K562 (cell line): ENCODE results near the gene ATOSA. TPM values are rescaled to one million over a fixed set of nuclear protein-coding genes. Genes with fewer than 3 reads are reported as not detected.

Experiments used
- ATAC-seq: fragments of 200-7000 bp; cut with Tn5 transposase; 3 replicates; pipeline ENCODE4 v1.9.1; 2020; ENCODE audit warnings: moderate library complexity
- BruUV-seq: library from RNA; stranded (reverse); fragments of 400-500 nt; replicated peaks from 2 replicates; lab custom pipeline; 2021; lab: Mats Ljungman, UMichigan
- CTCF ChIA-PET: fragments of 300-600 bp; formaldehyde crosslinking; extraction: SDS; loops from one replicate; lab custom pipeline; 2021; ENCODE audit warnings: low intra/inter-chr PET ratio; lab: Yijun Ruan, JAX
- POLR2A ChIA-PET: fragments of 300-600, 350-650 bp; sonication (Branson Sonifier 250); formaldehyde crosslinking; extraction: SDS; loops from one replicate; lab custom pipeline; 2021; ENCODE audit warnings: antibody characterized with exemption, inconsistent platforms; lab: Yijun Ruan, JAX
- DNase-seq, 4 experiments: peaks; one replicate each; pipeline versions ENCODE4 v3.0.0 to v3.0.0-alpha.2; 2011 to 2018; ENCODE audit warnings: low spot score in 3 of 4, mixed read lengths in 3 of 4; ENCODE audit errors: extremely low read depth in 1 of 4
- FAIRE-seq: peaks from 2 replicates; lab custom pipeline; 2011; peaks lifted over from hg19 to GRCh38; lab: Jason Lieb, UNC
- H2AFZ ChIP-seq: 2 replicates; pipeline ENCODE4 v1.6.0; 2011; ENCODE audit warnings: low read depth, low read length, control low read depth, inconsistent platforms
- H3K27ac ChIP-seq: fragments of 200-600 bp; 3 replicates; pipeline ENCODE4 v1.8.0; 2011; ENCODE audit warnings: low read depth, mild to moderate bottlenecking, control low read depth, inconsistent platforms, low read length, moderate library complexity, mixed read lengths; ENCODE audit errors: extremely low read depth
- H3K27me3 ChIP-seq, 2 experiments: fragments of 300-600 bp in 1 of 2; 2 replicates in 1 of 2; 3 replicates in 1 of 2; pipeline versions ENCODE4 v1.6.0 to v1.8.0; 2011; ENCODE audit warnings: inconsistent platforms in 2 of 2, low read length in 2 of 2, mild to moderate bottlenecking in 1 of 2, mixed read lengths in 1 of 2, moderate library complexity in 1 of 2; ENCODE audit not compliant: control insufficient read depth in 2 of 2, insufficient read depth in 2 of 2
- H3K36me3 ChIP-seq: fragments of 300-600 bp; 3 replicates; pipeline ENCODE4 v1.8.0; 2011; ENCODE audit warnings: mild to moderate bottlenecking, low read length, inconsistent platforms; ENCODE audit not compliant: control insufficient read depth, insufficient read depth
- H3K4me1 ChIP-seq, 2 experiments: fragments of 200-600 bp in 1 of 2; replicated peaks in 1 of 2; 2 replicates in 1 of 2; 3 replicates in 1 of 2; pipeline versions ENCODE4 v1.5.1 to v1.8.0; 2011; ENCODE audit warnings: inconsistent platforms in 2 of 2, low read length in 2 of 2, mild to moderate bottlenecking in 1 of 2, mixed read lengths in 1 of 2, moderate library complexity in 1 of 2; ENCODE audit not compliant: control insufficient read depth in 2 of 2, insufficient read depth in 2 of 2
- H3K4me2 ChIP-seq: 2 replicates; pipeline ENCODE4 v1.6.1; 2011; ENCODE audit warnings: low read length, control low read depth, inconsistent platforms, mixed read lengths; ENCODE audit not compliant: insufficient read depth
- H3K4me3 ChIP-seq: fragments of 200-600 bp; sonication (generic), shearing (Covaris generic); 2 replicates; pipeline ENCODE4 v1.5.1; 2016; ENCODE audit warnings: control low read depth, inconsistent platforms
- H3K79me2 ChIP-seq: fragments of 200-600 bp; 3 replicates; pipeline ENCODE4 v1.8.0; 2011; ENCODE audit warnings: low read length, inconsistent platforms; ENCODE audit not compliant: control insufficient read depth, insufficient read depth
- H3K9ac ChIP-seq, 2 experiments: 2 replicates each; pipeline versions ENCODE4 v1.6.0 to v1.6.1; 2011; ENCODE audit warnings: low read depth in 2 of 2, low read length in 2 of 2, control low read depth in 1 of 2, inconsistent platforms in 1 of 2, mild to moderate bottlenecking in 1 of 2, mixed read lengths in 1 of 2; ENCODE audit not compliant: insufficient read depth in 1 of 2
- H3K9me1 ChIP-seq: one replicate; pipeline ENCODE4 v1.6.0; 2011; ENCODE audit warnings: inconsistent platforms, mild to moderate bottlenecking, low read length, moderate library complexity; ENCODE audit not compliant: control insufficient read depth, insufficient read depth
- H3K9me3 ChIP-seq: replicated peaks from 2 replicates; pipeline ENCODE4 v1.5.1; 2011; ENCODE audit warnings: low read depth, low read length, inconsistent platforms; ENCODE audit not compliant: control insufficient read depth, insufficient read depth
- H4K20me1 ChIP-seq: replicated peaks from 2 replicates; pipeline ENCODE4 v1.6.1; 2011; ENCODE audit warnings: low read length, inconsistent platforms, mixed read lengths; ENCODE audit not compliant: control insufficient read depth, insufficient read depth
- HDAC8 ChIP-seq: fragments of 450-650 bp; IDR thresholded peaks from 2 replicates; pipeline ENCODE4 v1.6.1; 2016; ENCODE audit warnings: mild to moderate bottlenecking, missing genetic modification characterization, moderate library complexity, missing compliant biosample characterization
- HMGN3 ChIP-seq: IDR thresholded peaks from 2 replicates; pipeline ENCODE4 v1.6.1; 2011; ENCODE audit warnings: borderline replicate concordance, low read depth, mild to moderate bottlenecking, mixed read lengths, low read length; ENCODE audit not compliant: insufficient read length; ENCODE audit errors: extremely low read depth
- KAT2B ChIP-seq: IDR thresholded peaks from one replicate; pipeline ENCODE4 v1.6.1; 2012; ENCODE audit warnings: low read depth, mild to moderate bottlenecking, control low read depth, inconsistent platforms, low read length, moderate library complexity
- MEF2D ChIP-seq: conservative IDR thresholded peaks from 2 replicates; pipeline ENCODE4 v1.6.1; 2016; ENCODE audit warnings: low read depth, missing genetic modification characterization, missing compliant biosample characterization
- NCOA2 ChIP-seq, 2 experiments: fragments of 450-650 bp; IDR thresholded peaks; 2 replicates each; pipeline ENCODE4 v1.6.1; 2018; ENCODE audit warnings: mild to moderate bottlenecking in 2 of 2, moderate library complexity in 1 of 2; ENCODE audit not compliant: partially characterized antibody in 2 of 2
- TSC22D4 ChIP-seq: fragments of 450-650 bp; IDR thresholded peaks from 2 replicates; pipeline ENCODE4 v1.6.1; 2016; ENCODE audit warnings: missing genetic modification characterization, missing biosample characterization, control low read depth
- ZEB2 ChIP-seq: fragments of 450-650 bp; IDR thresholded peaks from 2 replicates; pipeline ENCODE4 v1.6.1; 2016
- WGBS: fragments of 100-300 bp; shearing (Covaris generic); methylation state at CpG from one replicate; pipeline ENCODE4 v1.1.6; 2016; ENCODE audit warnings: low coverage, mixed read lengths; ENCODE audit not compliant: insufficient coverage; ENCODE audit errors: missing lambda C conversion rate; 5-methylcytosine and 5-hydroxymethylcytosine counted together
- in situ Hi-C: fragments of 300-500 bp; cut with MboI; formaldehyde crosslinking; loops from 4 replicates; pipeline ENCODE4 v1.15.0; 2018; ENCODE audit warnings: inconsistent platforms, mixed read lengths
- intact Hi-C: fragments of 100-400 bp; cut with micrococcal nuclease; formaldehyde crosslinking; loops from 2 replicates; pipeline ENCODE4 v1.14.2; 2022
- polyA plus RNA-seq, 8 experiments: library from polyadenylated mRNA; depleted of rRNA in 4 of 8; stranded (reverse) in 5 of 8; unstranded in 3 of 8; fragments of >200 nt; fragmentation: Nextera tagmentation in 2 of 8; fragmentation: Illumina TruSeq in 1 of 8; extraction: Ambion mirVana in 2 of 8; extraction: Trizol in 1 of 8; gene quantifications; 2 replicates each; pipeline versions ENCODE4 v1.2.1 to v1.2.3, GENCODE V29; 2011 to 2014; ENCODE audit warnings: inconsistent platforms in 1 of 8, missing spikeins in 1 of 8
- total RNA-seq, 7 experiments: library from RNA; depleted of rRNA in 6 of 7; stranded (reverse); fragments of >200 nt in 6 of 7; fragmentation: Illumina TruSeq in 2 of 7; extraction: Trizol in 2 of 7; gene quantifications; 2 replicates each; pipeline versions ENCODE4 v1.2.1 to v1.2.3, GENCODE V29; 2011 to 2021; ENCODE audit warnings: low replicate concordance in 1 of 7
- TF ChIP-seq, protein P1 (sequence below): sonication (generic); formaldehyde crosslinking; IDR thresholded peaks from 2 replicates; pipeline ENCODE4 v1.8.0; 2023; ENCODE audit warnings: missing genetic modification reagents, mild to moderate bottlenecking, borderline replicate concordance
- TF ChIP-seq, protein P2 (sequence below): fragments of 450-650 bp; IDR thresholded peaks from 2 replicates; pipeline ENCODE4 v1.6.1; 2018; ENCODE audit not compliant: partially characterized antibody
- TF ChIP-seq, protein P3 (sequence below): fragments of 450-650 bp; formaldehyde crosslinking; conservative IDR thresholded peaks from 2 replicates; pipeline ENCODE4 v1.4.0; 2022; ENCODE audit warnings: mild to moderate bottlenecking, missing genetic modification characterization

ATOSA gene
- total and polyA plus RNA-seq, 9 of the 15 experiments (the other 6 are each of a cell fraction or from before 2014, with no cell fraction given), result 2.0 to 6.1 (median 3.9) TPM

DNA sequence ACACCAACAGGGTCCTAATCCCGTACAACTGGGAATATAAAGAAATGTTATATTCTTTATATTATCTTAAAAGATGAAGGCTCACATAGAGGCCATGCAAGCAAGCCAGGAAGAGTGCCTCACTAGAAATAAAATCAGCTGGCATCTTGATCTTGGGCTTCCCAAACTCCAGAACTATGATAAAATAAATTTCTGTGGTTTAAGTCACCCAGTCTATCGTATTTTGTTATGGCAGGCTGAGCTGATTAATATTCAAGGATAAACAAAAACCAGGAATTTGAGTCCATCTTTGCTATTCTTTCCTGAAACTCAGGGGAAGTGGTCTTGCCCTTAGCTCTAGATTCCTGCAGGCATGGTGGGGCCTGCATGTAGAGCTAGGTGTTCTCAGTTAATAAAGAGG lies 42.7 kb downstream of the ATOSA start (continued):
- TF ChIP-seq, protein P1, sequence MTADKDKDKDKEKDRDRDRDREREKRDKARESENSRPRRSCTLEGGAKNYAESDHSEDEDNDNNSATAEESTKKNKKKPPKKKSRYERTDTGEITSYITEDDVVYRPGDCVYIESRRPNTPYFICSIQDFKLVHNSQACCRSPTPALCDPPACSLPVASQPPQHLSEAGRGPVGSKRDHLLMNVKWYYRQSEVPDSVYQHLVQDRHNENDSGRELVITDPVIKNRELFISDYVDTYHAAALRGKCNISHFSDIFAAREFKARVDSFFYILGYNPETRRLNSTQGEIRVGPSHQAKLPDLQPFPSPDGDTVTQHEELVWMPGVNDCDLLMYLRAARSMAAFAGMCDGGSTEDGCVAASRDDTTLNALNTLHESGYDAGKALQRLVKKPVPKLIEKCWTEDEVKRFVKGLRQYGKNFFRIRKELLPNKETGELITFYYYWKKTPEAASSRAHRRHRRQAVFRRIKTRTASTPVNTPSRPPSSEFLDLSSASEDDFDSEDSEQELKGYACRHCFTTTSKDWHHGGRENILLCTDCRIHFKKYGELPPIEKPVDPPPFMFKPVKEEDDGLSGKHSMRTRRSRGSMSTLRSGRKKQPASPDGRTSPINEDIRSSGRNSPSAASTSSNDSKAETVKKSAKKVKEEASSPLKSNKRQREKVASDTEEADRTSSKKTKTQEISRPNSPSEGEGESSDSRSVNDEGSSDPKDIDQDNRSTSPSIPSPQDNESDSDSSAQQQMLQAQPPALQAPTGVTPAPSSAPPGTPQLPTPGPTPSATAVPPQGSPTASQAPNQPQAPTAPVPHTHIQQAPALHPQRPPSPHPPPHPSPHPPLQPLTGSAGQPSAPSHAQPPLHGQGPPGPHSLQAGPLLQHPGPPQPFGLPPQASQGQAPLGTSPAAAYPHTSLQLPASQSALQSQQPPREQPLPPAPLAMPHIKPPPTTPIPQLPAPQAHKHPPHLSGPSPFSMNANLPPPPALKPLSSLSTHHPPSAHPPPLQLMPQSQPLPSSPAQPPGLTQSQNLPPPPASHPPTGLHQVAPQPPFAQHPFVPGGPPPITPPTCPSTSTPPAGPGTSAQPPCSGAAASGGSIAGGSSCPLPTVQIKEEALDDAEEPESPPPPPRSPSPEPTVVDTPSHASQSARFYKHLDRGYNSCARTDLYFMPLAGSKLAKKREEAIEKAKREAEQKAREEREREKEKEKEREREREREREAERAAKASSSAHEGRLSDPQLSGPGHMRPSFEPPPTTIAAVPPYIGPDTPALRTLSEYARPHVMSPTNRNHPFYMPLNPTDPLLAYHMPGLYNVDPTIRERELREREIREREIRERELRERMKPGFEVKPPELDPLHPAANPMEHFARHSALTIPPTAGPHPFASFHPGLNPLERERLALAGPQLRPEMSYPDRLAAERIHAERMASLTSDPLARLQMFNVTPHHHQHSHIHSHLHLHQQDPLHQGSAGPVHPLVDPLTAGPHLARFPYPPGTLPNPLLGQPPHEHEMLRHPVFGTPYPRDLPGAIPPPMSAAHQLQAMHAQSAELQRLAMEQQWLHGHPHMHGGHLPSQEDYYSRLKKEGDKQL, result no peak
- TF ChIP-seq NCOA2 (IDR thresholded peaks at IDR 0.05; ENCODE audit: partially characterized antibody in 2 of 2), result no peak

DNA sequence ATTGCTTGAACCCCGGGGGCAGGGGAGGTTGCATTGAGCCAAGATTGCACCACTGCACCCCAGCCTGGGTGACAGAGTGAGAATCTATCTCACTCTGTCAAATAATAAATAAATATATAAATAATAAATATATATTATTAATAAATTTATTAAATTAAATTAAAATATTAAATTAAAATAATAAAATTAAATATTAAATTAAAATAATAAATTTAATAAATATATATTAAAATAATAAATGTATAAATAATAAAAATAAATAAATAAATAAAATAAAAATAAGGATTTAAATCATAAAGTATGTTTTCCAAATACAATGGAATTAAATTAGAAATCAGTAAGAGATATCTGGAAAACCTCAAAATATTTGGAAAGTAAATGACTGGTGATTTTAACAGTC lies 43.3 kb downstream of the ATOSA start:
- ATAC-seq, result no peak
- intact Hi-C loops (no loop called here), in situ Hi-C loops (no loop called here)
- no peak overlapping the region for H2AFZ ChIP-seq
- WGBS, result 50% methylated on average over 1 of the region's 1 CpG
- POLR2A ChIA-PET, result interaction anchor here (1.1 kb wide), 2 partner anchors 9 to 16 kb away, joined by 3 to 6 read pairs; no protein-coding TSS in a partner anchor
- H4K20me1 ChIP-seq, result no peaks in the 10 kb centered on the region
- no peak overlapping the region for H3K27ac ChIP-seq
- DNase-seq, result no peak
- H3K4me2 ChIP-seq, result no peak overlapping the region
- CTCF ChIA-PET, result interaction anchor here (0.7 kb wide), 1 partner anchor 90 kb away, joined by 4 read pairs; no protein-coding TSS in a partner anchor
- no peaks in the 10 kb centered on the region for H3K79me2 ChIP-seq
- H3K4me1 ChIP-seq, result no peaks in the 10 kb centered on the region
- no peaks in the 10 kb centered on the region for H3K9me1 ChIP-seq
- no peaks in the 10 kb centered on the region for H3K27me3 ChIP-seq
- no peak for FAIRE-seq
- H3K9me3 ChIP-seq, result no peaks in the 10 kb centered on the region
- H3K36me3 ChIP-seq, result no peaks in the 10 kb centered on the region
- BruUV-seq, result no TSS peak
- H3K9ac ChIP-seq, result no peak overlapping the region
- no peak overlapping the region for H3K4me3 ChIP-seq
- TF ChIP-seq HMGN3 (no peak), HDAC8 (tag) (no peak), ZEB2 (no peak), MEF2D (no peak), TSC22D4 (tag) (no peak), KAT2B (no peak)
- TF ChIP-seq, protein P2, sequence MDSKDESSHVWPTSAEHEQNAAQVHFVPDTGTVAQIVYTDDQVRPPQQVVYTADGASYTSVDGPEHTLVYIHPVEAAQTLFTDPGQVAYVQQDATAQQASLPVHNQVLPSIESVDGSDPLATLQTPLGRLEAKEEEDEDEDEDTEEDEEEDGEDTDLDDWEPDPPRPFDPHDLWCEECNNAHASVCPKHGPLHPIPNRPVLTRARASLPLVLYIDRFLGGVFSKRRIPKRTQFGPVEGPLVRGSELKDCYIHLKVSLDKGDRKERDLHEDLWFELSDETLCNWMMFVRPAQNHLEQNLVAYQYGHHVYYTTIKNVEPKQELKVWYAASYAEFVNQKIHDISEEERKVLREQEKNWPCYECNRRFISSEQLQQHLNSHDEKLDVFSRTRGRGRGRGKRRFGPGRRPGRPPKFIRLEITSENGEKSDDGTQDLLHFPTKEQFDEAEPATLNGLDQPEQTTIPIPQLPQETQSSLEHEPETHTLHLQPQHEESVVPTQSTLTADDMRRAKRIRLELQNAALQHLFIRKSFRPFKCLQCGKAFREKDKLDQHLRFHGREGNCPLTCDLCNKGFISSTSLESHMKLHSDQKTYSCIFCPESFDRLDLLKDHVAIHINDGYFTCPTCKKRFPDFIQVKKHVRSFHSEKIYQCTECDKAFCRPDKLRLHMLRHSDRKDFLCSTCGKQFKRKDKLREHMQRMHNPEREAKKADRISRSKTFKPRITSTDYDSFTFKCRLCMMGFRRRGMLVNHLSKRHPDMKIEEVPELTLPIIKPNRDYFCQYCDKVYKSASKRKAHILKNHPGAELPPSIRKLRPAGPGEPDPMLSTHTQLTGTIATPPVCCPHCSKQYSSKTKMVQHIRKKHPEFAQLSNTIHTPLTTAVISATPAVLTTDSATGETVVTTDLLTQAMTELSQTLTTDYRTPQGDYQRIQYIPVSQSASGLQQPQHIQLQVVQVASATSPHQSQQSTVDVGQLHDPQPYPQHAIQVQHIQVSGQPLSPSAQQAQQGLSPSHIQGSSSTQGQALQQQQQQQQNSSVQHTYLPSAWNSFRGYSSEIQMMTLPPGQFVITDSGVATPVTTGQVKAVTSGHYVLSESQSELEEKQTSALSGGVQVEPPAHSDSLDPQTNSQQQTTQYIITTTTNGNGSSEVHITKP, result no peak
- TF ChIP-seq, protein P3, sequence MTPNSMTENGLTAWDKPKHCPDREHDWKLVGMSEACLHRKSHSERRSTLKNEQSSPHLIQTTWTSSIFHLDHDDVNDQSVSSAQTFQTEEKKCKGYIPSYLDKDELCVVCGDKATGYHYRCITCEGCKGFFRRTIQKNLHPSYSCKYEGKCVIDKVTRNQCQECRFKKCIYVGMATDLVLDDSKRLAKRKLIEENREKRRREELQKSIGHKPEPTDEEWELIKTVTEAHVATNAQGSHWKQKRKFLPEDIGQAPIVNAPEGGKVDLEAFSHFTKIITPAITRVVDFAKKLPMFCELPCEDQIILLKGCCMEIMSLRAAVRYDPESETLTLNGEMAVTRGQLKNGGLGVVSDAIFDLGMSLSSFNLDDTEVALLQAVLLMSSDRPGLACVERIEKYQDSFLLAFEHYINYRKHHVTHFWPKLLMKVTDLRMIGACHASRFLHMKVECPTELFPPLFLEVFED (CRISPR knock-in tag), result no peak
